SK-N-MC (cell line): ENCODE results near the gene TICRR.

Experiments
- EZH2 ChIP-seq: fragments of 200-600 bp; sonication (generic); IDR thresholded peaks from one replicate; pipeline ENCODE4 v1.6.1; 2017; ENCODE audit warnings: antibody characterized with exemption
- POLR2AphosphoS5 ChIP-seq: IDR thresholded peaks from 2 replicates; pipeline ENCODE4 v1.6.1; 2012; ENCODE audit warnings: mild to moderate bottlenecking, low read depth, low read length, borderline replicate concordance

- TF ChIP-seq POLR2AphosphoS5: peak; percentile 87
- no peak for TF ChIP-seq EZH2
These were observed at the start of gene TICRR for GRCh38 chr15:89575146-89575655.
